ENCODE measurements around the gene PTPRD.
"Not testable (repeated sequence)": the region's sequence is repeated elsewhere in the genome, so short reads cannot be mapped to it uniquely, and the experiment has no call there.

PTPRD gene

DNA sequence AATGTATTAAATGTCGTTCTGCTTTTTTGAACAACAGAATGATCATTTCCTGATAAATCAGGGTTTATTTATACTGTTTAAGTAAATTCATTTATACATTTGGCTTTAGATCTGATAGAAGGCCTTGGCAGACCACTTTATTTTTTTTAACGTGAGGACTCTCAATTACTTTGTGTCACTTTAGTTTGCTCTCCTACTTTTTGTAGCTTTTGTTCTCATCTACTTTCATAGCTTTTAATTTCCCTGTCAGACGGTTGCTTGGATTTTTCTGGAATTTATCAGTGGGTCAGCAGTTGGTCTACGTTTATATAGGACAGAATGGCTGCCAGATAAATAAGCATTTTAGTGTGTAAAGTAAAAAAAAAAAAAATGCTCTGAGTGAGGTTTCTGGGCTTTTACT is 1910.9 kb downstream of the PTPRD start:
- no peak for DNase-seq

DNA sequence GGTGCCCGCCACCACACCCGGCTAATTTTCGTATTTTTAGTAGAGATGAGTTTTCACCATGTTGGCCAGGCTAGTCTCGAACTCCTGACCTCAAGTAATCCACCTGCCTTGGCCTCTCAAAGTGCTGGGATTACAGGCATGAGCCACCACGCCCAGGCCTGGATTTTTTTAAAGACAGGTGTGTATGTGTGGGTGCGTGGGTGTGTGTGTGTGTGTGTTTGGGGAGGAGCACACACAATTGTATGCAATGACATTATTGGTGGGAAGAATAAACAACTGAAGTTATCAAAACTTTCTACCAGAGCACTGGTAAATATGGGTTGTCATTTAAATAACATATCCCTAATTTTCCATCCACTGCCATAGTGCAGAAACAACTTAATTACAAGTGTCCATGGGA is 1915.2 kb downstream of the PTPRD start:
- DNase-seq = not testable (repeated sequence)

DNA sequence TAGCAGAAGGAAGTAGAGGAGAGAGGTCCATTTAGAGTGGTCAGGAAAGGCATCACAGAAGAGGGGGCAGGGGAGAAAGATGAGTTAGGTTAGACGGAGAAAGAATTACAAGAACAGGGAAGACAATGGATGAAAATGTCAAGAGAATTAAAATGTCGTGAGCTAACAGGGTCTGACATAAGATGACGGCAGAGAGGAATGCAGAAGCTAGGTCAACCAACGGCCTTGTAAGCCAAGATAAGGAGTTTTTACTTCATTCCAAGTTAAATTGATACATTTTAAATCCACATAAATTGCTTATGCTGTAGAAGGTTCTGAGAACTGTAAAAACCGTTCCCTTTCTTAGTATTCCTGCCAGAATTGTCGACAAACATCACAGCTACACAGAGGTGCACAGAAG is 1916.3 kb downstream of the PTPRD start:
- DNase-seq = no peak

DNA sequence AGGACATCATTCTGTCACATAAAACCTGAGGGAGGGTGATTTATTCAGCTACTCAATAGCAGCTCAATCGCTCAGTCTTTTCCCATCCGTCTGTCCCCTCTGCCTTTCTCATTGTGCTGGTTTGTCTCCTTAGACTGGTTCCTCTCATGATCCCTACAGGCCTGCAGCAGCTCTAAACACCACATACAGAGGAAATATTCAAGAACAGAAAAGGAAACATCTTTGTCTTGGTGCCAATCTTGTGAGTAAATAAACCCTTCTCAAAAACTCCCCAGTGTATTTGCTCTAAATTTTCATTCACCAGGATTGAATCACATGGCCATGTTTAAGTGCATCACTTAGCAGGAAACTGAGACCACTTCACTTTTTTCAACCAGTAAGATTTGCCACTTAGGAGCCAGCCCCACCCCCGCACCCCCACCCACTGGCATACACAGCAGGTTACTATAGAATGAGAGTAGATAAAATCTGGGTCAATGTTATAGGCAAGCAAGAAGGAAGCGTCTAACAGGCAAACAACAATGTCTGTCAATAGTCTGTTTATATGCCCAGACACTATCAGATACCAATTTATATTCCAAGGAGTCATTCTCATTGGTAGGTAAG is 1917.7 kb downstream of the PTPRD start:
- DNase-seq = no peak

DNA sequence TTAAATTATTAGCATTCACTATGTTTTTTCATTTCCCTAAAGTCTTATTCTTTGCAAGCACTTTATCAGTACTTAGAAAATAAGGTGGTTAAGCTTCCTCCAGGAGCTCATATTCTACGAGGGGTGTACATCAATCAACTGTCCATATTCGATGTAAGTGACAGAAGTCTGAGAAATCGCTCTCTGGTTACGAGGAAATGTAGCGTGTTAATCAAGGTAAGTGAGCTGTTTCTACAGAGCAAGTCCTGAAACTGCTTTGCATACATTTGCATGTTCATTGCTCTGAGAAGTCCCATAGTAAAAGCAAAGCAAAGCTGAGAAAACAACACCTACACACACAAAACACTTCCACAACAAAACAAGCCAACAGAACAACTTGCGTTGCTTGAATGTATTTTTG is 1919.3 kb downstream of the PTPRD start:
- DNase-seq = no peak

DNA sequence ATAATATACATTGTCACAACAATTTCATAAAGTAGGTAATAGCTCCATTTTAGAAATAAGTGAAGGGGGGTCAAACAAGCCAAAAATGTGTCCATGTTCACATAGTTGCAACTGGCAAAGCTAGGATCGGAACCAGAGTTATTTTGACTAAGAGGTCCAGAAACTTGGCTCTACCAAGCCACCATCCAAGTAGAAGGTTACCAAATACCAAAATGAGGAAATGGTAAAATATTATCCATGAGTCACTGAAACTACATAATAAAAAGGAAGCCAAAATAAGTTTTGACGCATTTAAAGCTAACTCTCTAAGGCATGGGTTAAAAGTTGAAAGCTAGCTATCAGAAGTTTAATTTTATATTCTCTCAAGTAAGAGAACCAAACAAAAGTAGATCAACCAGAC is 1926.3 kb downstream of the PTPRD start:
- no peak for DNase-seq

DNA sequence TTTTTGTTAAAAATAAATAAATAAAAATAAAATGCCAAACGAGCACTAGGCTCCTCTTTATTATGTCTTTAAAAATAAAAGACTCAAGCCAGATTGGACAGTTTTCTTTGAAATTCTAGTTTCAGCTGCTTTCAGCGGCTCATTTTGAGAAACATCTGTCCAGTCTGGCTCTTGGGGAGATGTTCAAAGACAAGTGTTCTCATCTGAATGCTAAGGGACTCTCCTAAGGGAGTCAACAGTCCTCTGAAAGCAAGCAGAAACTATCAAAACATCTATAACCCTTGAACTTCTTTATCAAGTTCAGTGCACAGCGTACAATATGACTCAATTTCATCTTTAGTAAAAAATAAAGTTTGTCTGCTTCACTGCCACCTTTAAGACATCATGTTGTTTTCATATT is 1927.0 kb downstream of the PTPRD start:
- DNase-seq = no peak

DNA sequence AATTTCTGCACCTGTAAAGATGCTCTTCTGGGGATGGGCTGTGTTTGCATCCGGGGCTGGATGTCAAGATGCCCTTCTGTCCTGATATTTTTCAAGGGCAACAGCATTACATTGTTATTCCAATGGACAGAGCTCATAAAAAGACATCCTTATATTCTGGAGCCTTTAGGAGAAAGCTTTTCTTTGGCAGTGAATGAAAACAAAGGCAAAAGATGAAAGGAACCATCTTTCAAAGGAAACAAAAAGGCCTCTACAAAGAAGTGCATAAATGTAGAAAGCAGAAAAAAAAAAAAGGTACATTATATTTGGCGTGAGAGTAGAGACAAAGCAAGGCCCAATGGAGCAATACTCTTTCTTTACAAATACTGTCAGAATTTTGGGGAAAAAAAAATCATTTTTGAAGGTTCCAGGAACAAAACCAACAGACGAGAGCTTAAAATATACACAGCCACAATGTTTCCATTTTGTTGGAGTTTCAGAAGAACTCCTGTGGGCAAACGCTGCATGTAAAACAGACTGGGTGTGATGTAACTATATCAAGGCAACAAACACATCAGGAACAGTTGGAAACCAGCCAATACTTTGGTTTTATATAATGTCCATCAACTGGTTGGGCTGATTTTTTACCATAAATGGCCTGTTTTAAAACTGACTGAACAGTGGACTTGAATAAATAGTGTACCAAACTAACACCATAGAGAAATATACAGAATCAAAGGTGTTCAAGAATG is 1927.7 kb downstream of the PTPRD start:
- no peak for DNase-seq

DNA sequence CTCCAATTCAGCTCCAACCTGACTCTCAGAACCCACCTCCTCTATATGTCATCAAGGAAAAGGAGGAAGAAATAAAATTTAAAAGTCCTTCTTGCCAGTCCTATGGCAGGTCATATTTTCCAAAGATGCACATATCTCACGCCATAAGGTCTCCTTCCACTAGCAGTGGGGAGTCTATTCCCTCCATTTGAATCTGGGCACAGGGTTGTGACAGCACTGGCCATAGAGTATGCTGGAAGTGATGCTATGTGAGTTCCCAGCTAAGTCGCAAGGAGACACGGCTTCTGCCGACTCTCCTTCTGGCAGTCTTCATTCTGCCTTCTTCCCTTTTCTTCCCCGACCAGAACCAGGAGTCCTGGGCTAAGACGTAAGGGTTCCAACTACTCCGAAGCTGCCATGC is 1929.3 kb downstream of the PTPRD start:
- no peak for DNase-seq

DNA sequence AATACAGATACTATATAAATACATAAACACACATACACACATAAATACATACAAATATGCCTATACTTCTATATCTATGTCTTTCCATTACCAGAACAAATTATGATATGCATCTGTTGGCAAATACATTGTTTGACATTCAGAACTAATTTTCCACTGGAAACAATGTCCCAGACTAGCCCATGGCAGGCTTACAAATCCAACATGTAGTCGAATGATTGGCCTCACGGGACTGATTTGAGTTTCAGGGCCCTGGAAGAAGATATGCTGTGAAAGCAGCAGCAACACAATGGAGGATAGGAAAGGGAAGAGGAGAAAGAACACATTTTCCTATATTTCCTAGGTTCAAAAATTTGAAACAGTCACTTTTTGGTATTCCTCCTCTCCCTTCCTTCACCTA is 1932.1 kb downstream of the PTPRD start:
- no peak for DNase-seq

DNA sequence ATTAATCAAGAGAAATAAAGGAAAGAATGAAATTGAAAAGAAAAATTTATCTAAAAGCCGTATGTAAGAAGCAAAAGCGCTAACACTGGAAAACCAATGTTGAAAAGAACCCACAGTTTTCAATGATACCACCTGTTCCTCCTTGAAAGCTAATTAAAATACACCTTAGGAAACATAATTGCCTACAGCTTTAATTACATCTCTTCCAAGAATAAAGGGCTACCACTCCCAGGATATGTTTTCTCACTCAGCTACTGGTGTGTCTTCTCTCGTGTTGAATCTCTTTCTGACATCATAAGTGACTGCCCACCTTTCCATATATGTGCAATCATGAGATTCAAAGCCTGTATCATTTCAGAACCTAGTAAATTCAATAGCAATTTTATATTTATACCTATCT is 1932.6 kb downstream of the PTPRD start:
- DNase-seq = no peak

DNA sequence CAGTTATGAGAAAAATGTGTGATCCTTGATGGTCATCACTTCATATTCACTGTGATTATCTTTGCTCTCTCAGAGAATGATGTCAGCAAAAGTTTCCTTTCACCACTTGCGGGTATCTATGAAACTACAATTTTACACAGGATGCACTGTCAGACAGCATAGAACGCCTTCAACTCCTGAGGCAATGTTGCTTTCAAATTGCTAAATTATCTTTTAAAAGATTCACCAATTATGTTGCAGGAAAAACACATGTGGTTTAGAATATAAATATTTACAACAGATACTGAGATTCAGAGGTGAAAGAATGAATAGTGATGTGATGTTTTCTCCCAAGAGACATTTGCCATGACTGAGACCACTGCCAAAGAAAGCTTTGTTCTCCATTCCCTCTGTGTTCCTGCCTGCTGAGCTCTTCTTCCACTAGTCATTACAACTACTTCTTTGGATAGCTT is 1933.4 kb downstream of the PTPRD start:
- peak in 4 of 56 donors; percentile 4 to 15 (median 12) for DNase-seq

DNA sequence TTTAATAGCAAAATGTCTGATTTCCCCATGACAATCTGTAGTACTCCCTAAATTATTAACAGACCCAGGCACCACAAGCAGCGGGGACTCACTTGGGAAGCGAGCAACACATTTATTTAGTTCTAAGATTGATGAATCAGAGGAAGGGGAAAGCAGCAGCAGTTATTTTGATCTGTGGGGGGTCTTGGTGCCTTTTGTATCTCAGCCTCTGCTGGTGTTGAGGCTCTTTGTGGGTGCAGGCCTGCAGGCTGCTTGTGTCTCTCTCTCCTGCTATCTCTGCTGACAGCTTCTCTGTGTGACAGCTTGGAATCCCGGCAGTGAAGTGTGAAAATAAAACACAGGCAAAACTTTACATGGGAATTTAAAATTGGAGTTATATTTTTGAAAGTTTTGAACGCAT is 1935.1 kb downstream of the PTPRD start:
- no peak for DNase-seq

DNA sequence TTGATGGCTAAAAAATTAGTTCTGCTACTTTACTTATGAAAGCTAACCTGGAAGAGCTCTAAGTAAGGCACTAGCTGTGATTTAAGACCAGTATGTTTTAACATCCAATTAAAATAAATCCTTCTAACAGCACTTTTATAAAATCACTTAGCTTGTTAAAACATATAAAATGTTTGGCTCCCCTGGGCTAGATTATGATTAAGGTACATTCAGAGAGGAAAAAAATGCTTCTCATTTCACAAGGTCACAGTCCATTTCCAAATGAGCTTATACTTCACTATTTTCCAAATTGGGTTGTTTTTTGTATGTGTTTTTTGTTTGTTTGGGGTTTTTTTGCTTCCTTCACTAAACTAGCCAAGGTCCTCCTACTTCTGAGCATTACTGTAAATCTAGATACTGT is 1938.3 kb downstream of the PTPRD start:
- no peak for DNase-seq

DNA sequence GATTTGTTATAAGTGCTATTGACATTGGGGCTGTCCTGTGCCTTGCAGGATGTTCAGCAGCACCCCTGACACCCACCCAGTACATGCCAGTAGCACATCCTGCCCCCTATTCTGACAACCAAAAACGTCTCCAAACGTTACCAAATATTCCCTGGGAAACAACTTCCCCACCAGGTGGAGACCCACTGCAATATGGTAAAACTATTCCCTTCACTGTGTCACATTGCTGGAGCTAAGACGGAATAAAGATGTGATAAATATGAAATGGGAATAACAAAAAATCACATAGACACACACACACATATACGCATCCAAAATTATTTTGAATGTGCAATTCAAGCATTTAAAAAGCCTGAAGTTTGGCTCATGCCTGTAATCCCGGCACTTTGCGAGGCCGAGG is 1939.0 kb downstream of the PTPRD start:
- DNase-seq = no peak

DNA sequence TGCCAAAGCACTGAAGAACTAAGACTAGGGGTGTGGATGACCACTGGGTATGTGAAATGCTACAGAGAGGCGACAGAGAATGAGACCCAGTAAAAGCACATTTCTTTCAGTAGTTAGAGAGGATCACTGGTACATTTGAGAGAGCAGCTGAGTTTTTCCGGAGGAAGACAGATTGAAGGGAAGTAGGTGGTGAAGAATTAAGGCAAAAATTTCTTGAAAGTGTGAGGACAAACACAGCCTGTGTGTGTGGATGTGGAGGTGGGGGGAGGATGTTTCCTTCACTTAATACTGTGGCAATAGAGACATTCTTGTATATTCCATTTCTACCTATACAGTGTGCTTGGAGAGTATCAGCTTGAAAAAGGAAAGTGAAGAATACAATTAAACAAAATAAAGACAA is 1942.1 kb downstream of the PTPRD start:
- DNase-seq = no peak

DNA sequence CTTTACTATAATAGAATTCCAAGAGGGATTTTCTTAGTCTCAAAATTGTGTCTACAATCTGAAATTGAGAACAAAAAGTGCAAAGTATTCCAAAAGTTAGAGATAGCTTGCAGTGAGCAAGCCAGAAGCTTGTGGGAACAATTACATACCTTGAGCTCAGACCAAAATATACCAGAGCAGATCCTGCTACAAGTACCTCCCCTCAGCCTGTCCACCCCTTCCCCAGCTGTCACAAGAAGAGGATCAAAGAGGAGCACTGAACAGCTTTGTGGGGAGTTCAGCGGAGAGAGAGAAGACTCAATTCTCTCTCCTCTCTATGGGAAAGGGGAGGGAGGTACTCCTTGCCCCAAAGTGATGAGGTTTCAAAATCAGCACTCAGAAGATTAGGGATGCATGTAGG is 1944.1 kb downstream of the PTPRD start:
- DNase-seq = no peak

DNA sequence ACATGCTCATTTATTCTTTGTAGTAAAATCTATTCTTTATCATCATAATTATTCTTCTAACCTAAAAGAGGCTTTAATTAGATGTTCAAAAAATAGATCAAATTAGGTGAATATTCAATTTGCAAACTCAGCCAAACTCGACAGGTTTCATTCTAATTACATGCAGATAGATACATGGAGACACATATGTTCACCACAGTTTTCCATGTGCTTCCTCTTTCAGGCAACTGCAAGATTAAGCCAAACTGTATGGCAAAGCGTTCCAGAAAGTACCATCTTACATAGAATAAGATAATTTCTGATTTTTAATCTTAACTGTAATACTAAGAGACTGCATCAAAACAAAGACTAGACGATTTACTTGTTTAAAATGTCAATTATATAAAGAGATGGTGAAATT is 1944.6 kb downstream of the PTPRD start:
- DNase-seq = no peak

DNA sequence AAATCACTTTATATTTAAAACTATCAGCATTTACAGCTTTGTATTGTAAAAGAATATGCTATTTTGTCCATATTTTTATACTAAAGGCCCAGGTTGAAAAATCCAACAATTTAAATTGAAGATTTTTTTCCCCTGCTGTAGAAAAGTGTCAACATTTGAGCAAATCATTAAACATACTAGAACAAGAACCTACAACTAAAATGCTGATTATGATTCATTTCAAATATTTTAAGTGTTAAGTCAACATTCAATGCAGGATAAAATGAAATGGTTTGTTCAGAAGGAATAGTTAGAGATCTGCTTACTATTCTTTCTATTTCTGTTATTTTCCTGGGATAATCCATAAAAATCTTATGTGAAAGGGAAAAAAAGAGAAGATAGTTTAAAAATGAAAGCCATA is 1946.7 kb downstream of the PTPRD start:
- DNase-seq = no peak

DNA sequence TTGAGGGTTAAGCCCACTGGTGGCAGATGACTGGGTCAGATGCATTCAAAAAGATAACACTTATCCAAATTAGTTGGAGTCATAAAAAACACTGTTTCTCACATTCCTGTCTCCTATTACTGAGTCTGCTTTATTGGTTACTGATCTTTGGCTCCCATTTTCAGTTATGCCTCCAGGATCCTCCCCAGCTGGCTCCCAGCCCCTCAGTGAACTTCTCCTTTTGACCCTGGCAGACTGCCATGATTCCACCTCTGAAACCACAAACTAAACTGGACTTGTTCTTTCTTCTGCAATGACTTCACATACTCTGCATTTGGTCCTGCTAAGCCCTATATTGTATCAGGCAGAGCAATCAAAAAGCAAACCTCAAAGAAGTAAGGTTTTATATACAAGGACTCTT is 1952.4 kb downstream of the PTPRD start:
- DNase-seq = peak in 11 of 56 donors; percentile 8 to 52 (median 18)

DNA sequence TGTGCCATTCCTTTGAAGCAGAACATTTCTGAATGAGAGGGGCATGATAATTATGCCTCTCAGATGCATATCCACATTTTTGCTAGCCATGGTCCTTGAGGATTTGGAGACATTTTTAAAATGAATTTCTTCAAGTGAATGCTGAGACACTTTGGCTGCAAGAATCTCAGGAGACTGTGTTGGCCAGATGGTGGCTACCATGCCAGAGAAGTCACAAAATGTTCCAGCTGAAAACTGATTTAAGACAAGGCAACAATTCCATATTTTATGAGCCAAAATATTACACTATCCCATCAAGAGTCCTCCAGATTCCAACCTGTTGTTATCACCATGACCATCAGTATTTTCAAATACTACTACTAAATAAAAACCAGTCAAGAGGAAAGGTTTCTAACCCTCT is 1953.7 kb downstream of the PTPRD start:
- DNase-seq = no peak

DNA sequence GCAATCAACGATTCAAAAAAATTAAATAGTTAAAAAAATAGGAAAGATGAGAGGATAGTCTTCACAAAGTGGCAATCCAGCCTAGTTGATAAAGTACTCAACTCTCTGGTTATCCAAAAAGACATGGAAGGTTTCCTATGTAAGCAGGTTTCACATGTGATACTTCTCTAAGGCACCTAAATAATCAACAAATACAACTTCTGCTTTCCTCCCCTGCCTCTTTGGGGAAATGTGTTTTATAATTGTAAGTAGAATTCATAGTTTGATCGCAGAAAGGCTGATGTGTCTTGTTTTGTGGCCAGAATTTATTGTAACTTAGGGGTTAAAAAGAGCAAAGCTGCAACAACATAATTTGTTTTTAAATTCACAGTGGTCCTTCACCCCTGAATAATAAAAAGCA is 1957.7 kb downstream of the PTPRD start:
- no peak for DNase-seq

DNA sequence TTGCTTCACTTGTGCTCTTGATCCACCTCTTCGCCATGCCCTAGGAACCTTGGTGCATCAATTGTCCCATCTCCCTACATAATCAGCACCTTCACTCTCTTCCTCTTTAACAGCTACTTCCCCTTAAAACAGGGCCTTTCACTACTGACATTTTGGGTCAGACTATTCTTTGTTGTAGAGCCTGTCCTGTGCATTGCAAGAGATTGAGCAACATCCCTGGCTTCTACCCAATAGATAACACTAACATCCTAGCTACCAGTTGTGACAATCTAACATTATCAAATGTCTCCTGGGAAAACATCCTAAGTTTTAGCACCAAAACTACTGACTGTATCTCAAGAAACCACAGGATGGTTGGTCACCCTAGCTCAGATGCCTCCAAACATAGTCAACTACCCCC is 1958.9 kb downstream of the PTPRD start:
- DNase-seq = no peak

DNA sequence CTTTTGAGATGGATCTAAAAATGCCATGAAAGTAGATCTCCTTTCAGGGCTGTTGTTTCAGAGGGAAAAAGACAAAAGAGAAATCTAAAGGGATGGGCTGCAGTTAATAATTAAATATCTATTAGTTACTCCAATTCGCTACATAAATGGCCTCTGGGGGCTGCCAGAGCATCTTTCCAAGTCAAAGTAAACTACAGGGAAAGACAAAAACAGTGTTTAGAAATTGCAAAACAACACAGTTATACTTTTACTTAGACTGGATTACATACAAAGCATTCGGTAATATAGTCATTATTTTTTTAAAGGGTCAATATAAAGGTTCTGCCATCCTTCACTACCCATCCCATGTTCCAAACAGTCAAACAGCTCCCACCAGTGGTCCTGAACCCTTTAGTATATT is 1959.7 kb downstream of the PTPRD start:
- no peak for DNase-seq

Measured in nucleus accumbens (tissue), 56 donors.